ENCODE measurements around the gene HMGCS2.

Gene HMGCS2

DNA sequence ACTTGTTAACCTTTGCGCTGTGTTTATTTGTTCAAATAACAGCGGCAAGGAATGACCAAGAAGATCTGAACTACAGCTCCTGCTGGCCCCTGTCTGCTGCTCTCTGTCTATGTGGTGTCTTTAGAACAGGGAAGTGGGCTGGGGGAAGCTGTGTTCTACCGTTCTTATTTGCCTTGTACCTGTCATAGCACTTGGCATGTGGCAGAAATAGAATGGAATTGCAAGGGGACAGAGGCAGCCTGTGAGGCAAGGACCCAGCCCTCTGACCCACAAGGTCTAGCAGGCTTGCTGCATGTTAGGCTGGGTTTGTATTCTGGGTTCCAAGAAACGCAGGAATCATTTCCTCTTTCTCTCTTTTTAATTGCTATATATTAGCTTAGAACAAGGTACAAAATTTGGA, 20.7 kb downstream of the HMGCS2 start:
- no CpG with 5 or more reads among the region's 4 CpGs for WGBS (ENCODE audit: extremely low coverage, insufficient coverage, insufficient read length)
- H3K14ac ChIP-seq (ENCODE audit: low read length), result no peak overlapping the region
- DNase-seq, result no peak
- H4K91ac ChIP-seq (ENCODE audit: low read depth, low read length), result no peak overlapping the region
- H3K9ac ChIP-seq (ENCODE audit: low read length), result no peak overlapping the region
- H2AK5ac ChIP-seq (ENCODE audit: low read length), result no peak overlapping the region
- no peaks in the 10 kb centered on the region for H3K79me1 ChIP-seq (ENCODE audit: low read length)
- H3K4me1 ChIP-seq (ENCODE audit: control insufficient read depth in 1 of 2, insufficient read depth in 2 of 2, low read length in 2 of 2), result peaks cover 0 to 7% of the 10 kb centered on the region in 2 experiments
- no peaks in the 10 kb centered on the region for H3K27me3 ChIP-seq (ENCODE audit: insufficient read depth, low read length)
- H3K27ac ChIP-seq (ENCODE audit: low read depth, low read length), result no peak overlapping the region
- H3K4me2 ChIP-seq (ENCODE audit: low read length), result no peak overlapping the region
- no peak overlapping the region for H3K18ac ChIP-seq (ENCODE audit: low read length)
- no peak overlapping the region for H2BK120ac ChIP-seq (ENCODE audit: insufficient read depth, low read length, poor library complexity)
- no peak overlapping the region for H3K23ac ChIP-seq (ENCODE audit: low read length)
- no peak overlapping the region for H2BK12ac ChIP-seq (ENCODE audit: low read length)
- no peak overlapping the region for H2BK5ac ChIP-seq (ENCODE audit: low read depth, low read length, poor library complexity)
- peaks cover 8 to 10% of the 10 kb centered on the region in 2 experiments for H3K36me3 ChIP-seq (ENCODE audit: control insufficient read depth in 1 of 2, insufficient read depth in 2 of 2, low read length in 2 of 2)
- no peak overlapping the region for H3K4ac ChIP-seq (ENCODE audit: low read depth, low read length)
- no peak overlapping the region for H4K12ac ChIP-seq (ENCODE audit: low read depth, low read length)
- no peaks in the 10 kb centered on the region for H3K79me2 ChIP-seq (ENCODE audit: control insufficient read depth, insufficient read depth, low read length, poor library complexity)
- H4K8ac ChIP-seq (ENCODE audit: low read depth, low read length), result no peak overlapping the region
- H3K9me3 ChIP-seq (ENCODE audit: insufficient read depth, low read depth, low read length), result peaks cover 2% of the 10 kb centered on the region
- no peak overlapping the region for H2AFZ ChIP-seq (ENCODE audit: insufficient read depth, low read length, poor library complexity)
- H3K4me3 ChIP-seq (ENCODE audit: low read depth, low read length), result no peak overlapping the region

- H3K27ac ChIP-seq (ENCODE audit: low read depth, low read length), result no peak overlapping the region
- H3K9me3 ChIP-seq (ENCODE audit: insufficient read depth, low read depth, low read length), result peaks cover 2% of the 10 kb centered on the region
- no peak overlapping the region for H3K4me3 ChIP-seq (ENCODE audit: low read depth, low read length)
- no peaks in the 10 kb centered on the region for H3K27me3 ChIP-seq (ENCODE audit: insufficient read depth, low read length)
- no peak overlapping the region for H4K12ac ChIP-seq (ENCODE audit: low read depth, low read length)
- H2BK12ac ChIP-seq (ENCODE audit: low read length), result no peak overlapping the region
- no peak overlapping the region for H3K23ac ChIP-seq (ENCODE audit: low read length)
- H3K18ac ChIP-seq (ENCODE audit: low read length), result no peak overlapping the region
- H3K4ac ChIP-seq (ENCODE audit: low read depth, low read length), result no peak overlapping the region
- no peak for DNase-seq
- H3K36me3 ChIP-seq (ENCODE audit: control insufficient read depth in 1 of 2, insufficient read depth in 2 of 2, low read length in 2 of 2), result peaks cover 14 to 16% of the 10 kb centered on the region in 2 experiments
- H4K8ac ChIP-seq (ENCODE audit: low read depth, low read length), result no peak overlapping the region
- no peak overlapping the region for H3K4me2 ChIP-seq (ENCODE audit: low read length)
- no peak overlapping the region for H2AFZ ChIP-seq (ENCODE audit: insufficient read depth, low read length, poor library complexity)
- peaks cover 0 to 7% of the 10 kb centered on the region in 2 experiments for H3K4me1 ChIP-seq (ENCODE audit: control insufficient read depth in 1 of 2, insufficient read depth in 2 of 2, low read length in 2 of 2)
- no peak overlapping the region for H2BK5ac ChIP-seq (ENCODE audit: low read depth, low read length, poor library complexity)
- WGBS (ENCODE audit: extremely low coverage, insufficient coverage, insufficient read length), result no CpG with 5 or more reads among the region's 3 CpGs
- no peak overlapping the region for H3K9ac ChIP-seq (ENCODE audit: low read length)
- no peak overlapping the region for H4K91ac ChIP-seq (ENCODE audit: low read depth, low read length)
- H2BK120ac ChIP-seq (ENCODE audit: insufficient read depth, low read length, poor library complexity), result no peak overlapping the region
- no peak overlapping the region for H3K14ac ChIP-seq (ENCODE audit: low read length)
- no peak overlapping the region for H2AK5ac ChIP-seq (ENCODE audit: low read length)
- H3K79me1 ChIP-seq (ENCODE audit: low read length), result no peaks in the 10 kb centered on the region
- no peaks in the 10 kb centered on the region for H3K79me2 ChIP-seq (ENCODE audit: control insufficient read depth, insufficient read depth, low read length, poor library complexity)
These were observed 21.3 kb downstream of the HMGCS2 start for GRCh38 chr1:119747451-119747850.

GRCh38 chr1:119745034-119745433, 23.7 kb downstream of the HMGCS2 start:
- Histone ChIP-seq H3K4me2 (ENCODE audit: low read length) (no peak overlapping the region), H3K79me2 (ENCODE audit: control insufficient read depth, insufficient read depth, low read length, poor library complexity) (no peaks in the 10 kb centered on the region), H4K8ac (ENCODE audit: low read depth, low read length) (no peak overlapping the region), H3K4me3 (ENCODE audit: low read depth, low read length) (no peak overlapping the region), H3K14ac (ENCODE audit: low read length) (no peak overlapping the region), H3K79me1 (ENCODE audit: low read length) (no peaks in the 10 kb centered on the region), H3K27ac (ENCODE audit: low read depth, low read length) (no peak overlapping the region), H2BK120ac (ENCODE audit: insufficient read depth, low read length, poor library complexity) (no peak overlapping the region), H2AFZ (ENCODE audit: insufficient read depth, low read length, poor library complexity) (no peak overlapping the region), H3K36me3 (ENCODE audit: control insufficient read depth in 1 of 2, insufficient read depth in 2 of 2, low read length in 2 of 2) (peaks cover 36 to 37% of the 10 kb centered on the region in 2 experiments), H2BK12ac (ENCODE audit: low read length) (no peak overlapping the region), H2BK5ac (ENCODE audit: low read depth, low read length, poor library complexity) (no peak overlapping the region), H2AK5ac (ENCODE audit: low read length) (no peak overlapping the region), H3K4me1 (ENCODE audit: control insufficient read depth in 1 of 2, insufficient read depth in 2 of 2, low read length in 2 of 2) (peaks cover 0 to 7% of the 10 kb centered on the region in 2 experiments), H3K9ac (ENCODE audit: low read length) (no peak overlapping the region), H3K4ac (ENCODE audit: low read depth, low read length) (no peak overlapping the region), H3K18ac (ENCODE audit: low read length) (no peak overlapping the region), H3K27me3 (ENCODE audit: insufficient read depth, low read length) (no peaks in the 10 kb centered on the region), H3K9me3 (ENCODE audit: insufficient read depth, low read depth, low read length) (peaks cover 2% of the 10 kb centered on the region), H4K91ac (ENCODE audit: low read depth, low read length) (no peak overlapping the region), H4K12ac (ENCODE audit: low read depth, low read length) (no peak overlapping the region), H3K23ac (ENCODE audit: low read length) (no peak overlapping the region)
- DNase-seq, result peak in 1 of 2 donors; percentile 31
- WGBS (ENCODE audit: extremely low coverage, insufficient coverage, insufficient read length), result no CpG with 5 or more reads among the region's 1 CpG

- H3K79me1 ChIP-seq (ENCODE audit: low read length), result no peaks in the 10 kb centered on the region
- no peak overlapping the region for H3K9ac ChIP-seq (ENCODE audit: low read length)
- H3K18ac ChIP-seq (ENCODE audit: low read length), result no peak overlapping the region
- no peak overlapping the region for H3K14ac ChIP-seq (ENCODE audit: low read length)
- no peak overlapping the region for H2AFZ ChIP-seq (ENCODE audit: insufficient read depth, low read length, poor library complexity)
- no peak overlapping the region for H3K23ac ChIP-seq (ENCODE audit: low read length)
- DNase-seq, result no peak
- H2BK12ac ChIP-seq (ENCODE audit: low read length), result no peak overlapping the region
- no peak overlapping the region for H2BK5ac ChIP-seq (ENCODE audit: low read depth, low read length, poor library complexity)
- H4K12ac ChIP-seq (ENCODE audit: low read depth, low read length), result no peak overlapping the region
- H2AK5ac ChIP-seq (ENCODE audit: low read length), result no peak overlapping the region
- no peak overlapping the region for H4K8ac ChIP-seq (ENCODE audit: low read depth, low read length)
- no peaks in the 10 kb centered on the region for H3K27me3 ChIP-seq (ENCODE audit: insufficient read depth, low read length)
- H3K36me3 ChIP-seq (ENCODE audit: control insufficient read depth in 1 of 2, insufficient read depth in 2 of 2, low read length in 2 of 2), result peaks cover 38% of the 10 kb centered on the region in 2 experiments
- H3K79me2 ChIP-seq (ENCODE audit: control insufficient read depth, insufficient read depth, low read length, poor library complexity), result no peaks in the 10 kb centered on the region
- no peak overlapping the region for H3K4me2 ChIP-seq (ENCODE audit: low read length)
- H3K4me3 ChIP-seq (ENCODE audit: low read depth, low read length), result no peak overlapping the region
- H3K4me1 ChIP-seq (ENCODE audit: control insufficient read depth in 1 of 2, insufficient read depth in 2 of 2, low read length in 2 of 2), result peaks cover 0 to 7% of the 10 kb centered on the region in 2 experiments
- no peak overlapping the region for H3K4ac ChIP-seq (ENCODE audit: low read depth, low read length)
- no peak overlapping the region for H4K91ac ChIP-seq (ENCODE audit: low read depth, low read length)
- no CpG with 5 or more reads among the region's 1 CpG for WGBS (ENCODE audit: extremely low coverage, insufficient coverage, insufficient read length)
- no peak overlapping the region for H3K27ac ChIP-seq (ENCODE audit: low read depth, low read length)
- peaks cover 2% of the 10 kb centered on the region for H3K9me3 ChIP-seq (ENCODE audit: insufficient read depth, low read depth, low read length)
- no peak overlapping the region for H2BK120ac ChIP-seq (ENCODE audit: insufficient read depth, low read length, poor library complexity)
These were observed 24.1 kb downstream of the HMGCS2 start for GRCh38 chr1:119744598-119744942.

All from trophoblast cell (in vitro differentiated cells and primary cell).